ENCODE measurements around the gene RETREG3. TPM values are rescaled to one million over a fixed set of nuclear protein-coding genes. Genes with fewer than 3 reads are reported as not detected.

The RETREG3 gene, protein sequence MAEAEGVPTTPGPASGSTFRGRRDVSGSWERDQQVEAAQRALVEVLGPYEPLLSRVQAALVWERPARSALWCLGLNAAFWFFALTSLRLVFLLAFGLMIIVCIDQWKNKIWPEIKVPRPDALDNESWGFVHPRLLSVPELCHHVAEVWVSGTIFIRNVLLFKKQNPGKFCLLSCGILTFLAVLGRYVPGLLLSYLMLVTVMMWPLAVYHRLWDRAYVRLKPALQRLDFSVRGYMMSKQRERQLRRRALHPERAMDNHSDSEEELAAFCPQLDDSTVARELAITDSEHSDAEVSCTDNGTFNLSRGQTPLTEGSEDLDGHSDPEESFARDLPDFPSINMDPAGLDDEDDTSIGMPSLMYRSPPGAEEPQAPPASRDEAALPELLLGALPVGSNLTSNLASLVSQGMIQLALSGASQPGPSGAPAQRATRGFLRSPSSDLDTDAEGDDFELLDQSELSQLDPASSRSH
- total RNA-seq (2014; rRNA removed; shearing (Covaris generic)): 23.0 and 23.5 TPM in 2 replicates

DNA sequence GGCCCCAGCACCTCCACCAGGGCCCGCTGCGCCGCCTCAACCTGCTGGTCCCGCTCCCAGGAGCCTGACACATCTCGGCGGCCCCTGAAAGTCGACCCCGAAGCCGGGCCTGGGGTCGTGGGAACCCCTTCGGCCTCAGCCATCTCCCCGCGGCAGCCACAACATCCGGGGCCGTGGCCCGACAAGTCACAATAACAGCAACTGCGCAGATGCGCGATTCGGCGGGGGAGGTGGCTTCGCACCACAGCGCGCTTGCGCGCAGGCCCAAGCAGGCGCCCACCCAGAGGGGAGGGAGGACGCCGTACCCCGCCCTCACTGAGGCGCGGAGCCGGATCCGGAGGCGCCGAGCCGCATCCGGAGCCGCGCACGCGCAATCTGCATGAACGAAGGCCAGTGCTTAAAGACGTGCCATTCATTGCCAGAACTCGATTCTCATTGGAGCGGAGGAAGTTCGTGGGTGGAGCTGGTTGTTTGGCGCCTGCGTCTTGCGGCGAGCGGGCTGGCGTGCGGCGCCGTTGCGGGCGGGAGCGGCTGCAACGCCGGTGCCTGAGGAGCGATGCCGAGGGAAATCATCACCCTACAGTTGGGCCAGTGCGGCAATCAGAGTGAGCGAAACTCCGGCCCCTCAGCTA, at the start of gene RETREG3, which contains the start of gene TUBG1:
TSS of gene RETREG3 (minus strand) at position 193 of the 632 bp plus-strand sequence. CDS start at position 143, 50 bp downstream.
TSS of gene TUBG1 (plus strand) at position 502 of the 632 bp plus-strand sequence. CDS start at position 557, 55 bp downstream.

DNA sequence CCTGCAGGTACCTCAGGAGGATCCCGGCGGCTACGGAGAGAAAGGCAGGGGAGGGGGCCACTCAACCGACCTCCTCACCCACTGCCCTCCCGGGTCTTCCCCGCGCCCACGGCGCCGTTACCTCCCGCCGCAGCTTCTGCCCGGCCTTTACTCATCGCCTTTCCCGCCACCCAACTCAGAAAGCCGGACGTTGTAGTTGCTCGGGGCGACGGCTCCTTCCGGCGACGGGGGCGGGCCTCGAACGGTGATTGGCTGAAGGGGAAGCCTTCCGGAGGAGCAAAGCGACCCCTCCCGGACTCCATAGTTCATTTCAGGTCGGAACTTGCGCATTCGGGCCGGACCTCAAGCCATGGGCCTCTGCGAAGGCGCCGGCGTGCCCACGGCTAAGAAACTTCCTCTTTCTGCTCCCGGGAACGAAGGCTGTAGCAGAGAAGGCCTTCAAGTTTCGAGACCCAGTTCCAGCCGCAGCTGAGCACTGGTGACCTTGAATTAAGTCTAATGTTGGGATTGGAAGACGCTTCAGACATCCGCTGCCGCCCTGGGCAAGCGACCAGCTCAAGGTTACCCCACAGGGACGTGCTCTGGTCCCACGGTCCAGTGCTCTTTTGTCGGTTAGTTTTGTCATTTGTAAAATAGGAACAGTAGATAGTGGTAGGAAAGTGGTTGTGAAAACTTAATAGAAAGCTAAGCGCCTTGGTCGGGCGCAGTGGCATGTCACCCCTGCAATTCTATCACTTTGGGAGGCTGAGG, 31.5 kb downstream of the RETREG3 start, which contains the start of gene PSMC3IP:
TSS of gene PSMC3IP (minus strand) at position 198 of the 750 bp plus-strand sequence. CDS start at position 155, 43 bp downstream.

GRCh38 chr17:42566883-42567573, 42.1 kb downstream of the RETREG3 start, which contains the start of gene MLX:
Gene MLX (plus strand): TSS chr17:42567100. CDS start chr17:42567125, 25 bp downstream.

GRCh38 chr17:42561897-42562387, 47.2 kb downstream of the RETREG3 start, which contains the start of gene COASY:
Gene COASY (plus strand): TSS chr17:42562148. CDS start chr17:42562623, 475 bp downstream.

GRCh38 chr17:42552736-42553135, 56.4 kb downstream of the RETREG3 start, which contains the start of gene HSD17B1:
Gene HSD17B1 (plus strand): TSS chr17:42552923. CDS start chr17:42552934, 11 bp downstream.

GRCh38 chr17:42536048-42536371, 73.2 kb downstream of the RETREG3 start, which contains the start of gene NAGLU:
Gene NAGLU (plus strand): TSS chr17:42536241. CDS start chr17:42536273, 32 bp downstream.

Other genes starting within 250 kb of the RETREG3 start
- gene STAT3, start 220.9 kb downstream of the RETREG3 start, total RNA-seq (2014; rRNA removed; shearing (Covaris generic)): 43.0 and 47.5 TPM in 2 replicates
- 257 and 264 TPM in 2 replicates for gene CAVIN1, start 186.1 kb downstream of the RETREG3 start, total RNA-seq (2014; rRNA removed; shearing (Covaris generic))
- 22.3 and 26.5 TPM in 2 replicates for gene ATP6V0A1, start 150.5 kb downstream of the RETREG3 start, total RNA-seq (2014; rRNA removed; shearing (Covaris generic))
- gene NAGLU, start 73.1 kb downstream of the RETREG3 start, total RNA-seq (2014; rRNA removed; shearing (Covaris generic)): 31.4 and 37.1 TPM in 2 replicates
- 3.8 and 5.0 TPM in 2 replicates for gene HSD17B1, start 56.5 kb downstream of the RETREG3 start, total RNA-seq (2014; rRNA removed; shearing (Covaris generic))
- gene COASY, start 47.2 kb downstream of the RETREG3 start, total RNA-seq (2014; rRNA removed; shearing (Covaris generic)): 57.8 and 67.7 TPM in 2 replicates
- gene MLX, start 42.3 kb downstream of the RETREG3 start, total RNA-seq (2014; rRNA removed; shearing (Covaris generic)): 45.8 and 51.8 TPM in 2 replicates
- 46.8 and 48.6 TPM in 2 replicates for gene PSMC3IP, start 31.6 kb downstream of the RETREG3 start, total RNA-seq (2014; rRNA removed; shearing (Covaris generic))
- gene TUBG1, start 309 bp upstream of the RETREG3 start, total RNA-seq (2014; rRNA removed; shearing (Covaris generic)): 112 and 124 TPM in 2 replicates
- gene TUBG2, start 49.9 kb upstream of the RETREG3 start, total RNA-seq (2014; rRNA removed; shearing (Covaris generic)): 14.8 and 15.7 TPM in 2 replicates
- 20.7 and 31.9 TPM in 2 replicates for gene PLEKHH3, start 67.6 kb upstream of the RETREG3 start, total RNA-seq (2014; rRNA removed; shearing (Covaris generic))
- 0.72 and 1.4 TPM in 2 replicates for gene CCR10, start 72.5 kb upstream of the RETREG3 start, total RNA-seq (2014; rRNA removed; shearing (Covaris generic))
- 15.5 and 15.7 TPM in 2 replicates for gene CNTNAP1, start 73.2 kb upstream of the RETREG3 start, total RNA-seq (2014; rRNA removed; shearing (Covaris generic))
- 22.5 and 31.1 TPM in 2 replicates for gene EZH1, start 135.7 kb upstream of the RETREG3 start, total RNA-seq (2014; rRNA removed; shearing (Covaris generic))
- gene RAMP2, start 151.9 kb upstream of the RETREG3 start, total RNA-seq (2014; rRNA removed; shearing (Covaris generic)): not detected in 2 replicates
- gene VPS25, start 164.1 kb upstream of the RETREG3 start, total RNA-seq (2014; rRNA removed; shearing (Covaris generic)): 121 and 134 TPM in 2 replicates
- gene WNK4, start 171.2 kb upstream of the RETREG3 start, total RNA-seq (2014; rRNA removed; shearing (Covaris generic)): 16.1 and 27.3 TPM in 2 replicates
- gene COA3, start 189.3 kb upstream of the RETREG3 start, total RNA-seq (2014; rRNA removed; shearing (Covaris generic)): 67.6 and 71.2 TPM in 2 replicates
- 0.34 TPM in 1 of 2 replicates, not detected in the other for gene CNTD1, start 189.5 kb upstream of the RETREG3 start, total RNA-seq (2014; rRNA removed; shearing (Covaris generic))
- 151 and 165 TPM in 2 replicates for gene BECN1, start 214.9 kb upstream of the RETREG3 start, total RNA-seq (2014; rRNA removed; shearing (Covaris generic))
- 139 and 155 TPM in 2 replicates for gene PSME3, start 224.0 kb upstream of the RETREG3 start, total RNA-seq (2014; rRNA removed; shearing (Covaris generic))
- gene AOC2, start 235.2 kb upstream of the RETREG3 start, total RNA-seq (2014; rRNA removed; shearing (Covaris generic)): 1.1 and 1.5 TPM in 2 replicates
- gene AOC3, start 241.8 kb upstream of the RETREG3 start, total RNA-seq (2014; rRNA removed; shearing (Covaris generic)): 0.13 and 0.30 TPM in 2 replicates